Measurements from ENCODE around the gene HSPA2.
"Not testable (repeated sequence)": the region's sequence is repeated elsewhere in the genome, so short reads cannot be mapped to it uniquely, and the experiment has no call there.

HSPA2 gene

GRCh38 chr14:64515053-64515452 lies 25.5 kb upstream of the HSPA2 start:
- no peak for DNase-seq (ENCODE audit: low spot score)

GRCh38 chr14:64516969-64517368 lies 23.6 kb upstream of the HSPA2 start:
- DNase-seq (ENCODE audit: low spot score): no peak

GRCh38 chr14:64517667-64518066 lies 22.9 kb upstream of the HSPA2 start:
- DNase-seq (ENCODE audit: low spot score): not testable (repeated sequence)

GRCh38 chr14:64518229-64518628 lies 22.3 kb upstream of the HSPA2 start:
- DNase-seq (ENCODE audit: low spot score): no peak

- DNase-seq (ENCODE audit: low spot score): no peak
These were observed 19.8 kb upstream of the HSPA2 start for GRCh38 chr14:64520699-64521098.

- no peak for DNase-seq (ENCODE audit: low spot score)
These were observed 17.8 kb upstream of the HSPA2 start for GRCh38 chr14:64522591-64523355.

- no peak for DNase-seq (ENCODE audit: low spot score)
These were observed 15.2 kb upstream of the HSPA2 start for GRCh38 chr14:64525354-64525753.

- DNase-seq (ENCODE audit: low spot score): no peak
These were observed 9.0 kb upstream of the HSPA2 start for GRCh38 chr14:64531567-64531966.

GRCh38 chr14:64536488-64537245 lies 3.9 kb upstream of the HSPA2 start:
- DNase-seq (ENCODE audit: low spot score): no peak

GRCh38 chr14:64541261-64541971 lies 875 bp downstream of the HSPA2 start:
- DNase-seq (ENCODE audit: low spot score): peak; percentile 41

- peak; percentile 26 for DNase-seq (ENCODE audit: low spot score)
These were observed 1.7 kb downstream of the HSPA2 start for GRCh38 chr14:64541972-64542835.

- no peak for DNase-seq (ENCODE audit: low spot score)
These were observed 2.3 kb downstream of the HSPA2 start for GRCh38 chr14:64542836-64543201.

- DNase-seq (ENCODE audit: low spot score): no peak
These were observed 4.2 kb downstream of the HSPA2 start for GRCh38 chr14:64544607-64545312.

- no peak for DNase-seq (ENCODE audit: low spot score)
These were observed 8.5 kb downstream of the HSPA2 start for GRCh38 chr14:64549016-64549415.

GRCh38 chr14:64549791-64550620 lies 9.5 kb downstream of the HSPA2 start, which contains the start of gene PPP1R36:
TSS of gene PPP1R36 (plus strand) at chr14:64549961. CDS start at chr14:64549998, 37 bp downstream.
- peak; percentile 29 for DNase-seq (ENCODE audit: low spot score)

GRCh38 chr14:64550621-64551333 lies 10.2 kb downstream of the HSPA2 start:
- DNase-seq (ENCODE audit: low spot score): peak; percentile 46

- no peak for DNase-seq (ENCODE audit: low spot score)
These were observed 14.0 kb downstream of the HSPA2 start for GRCh38 chr14:64554556-64554955.

- no peak for DNase-seq (ENCODE audit: low spot score)
These were observed 16.0 kb downstream of the HSPA2 start for GRCh38 chr14:64556526-64556925.

- DNase-seq (ENCODE audit: low spot score): not testable (repeated sequence)
These were observed 17.7 kb downstream of the HSPA2 start for GRCh38 chr14:64558216-64558615.
